Neural progenitor cell (in vitro differentiated cells): ENCODE results near the gene NEAT1.

Source experiments
- EZH2 ChIP-seq: fragments of 200-600 bp; sonication (generic); IDR thresholded peaks from 2 replicates; pipeline ENCODE4 v1.6.1; 2017; ENCODE audit warnings: antibody characterized with exemption, mild to moderate bottlenecking, moderate library complexity
- EZH2phosphoT487 ChIP-seq: fragments of 200-600 bp; sonication (generic); IDR thresholded peaks from 2 replicates; pipeline ENCODE4 v1.6.1; 2017; ENCODE audit warnings: antibody characterized with exemption
- TF ChIP-seq, protein P1 (sequence below): fragments of 200-600 bp; sonication (generic); IDR thresholded peaks from 2 replicates; pipeline ENCODE4 v1.5.1; 2017; ENCODE audit warnings: antibody characterized with exemption, mild to moderate bottlenecking

DNA sequence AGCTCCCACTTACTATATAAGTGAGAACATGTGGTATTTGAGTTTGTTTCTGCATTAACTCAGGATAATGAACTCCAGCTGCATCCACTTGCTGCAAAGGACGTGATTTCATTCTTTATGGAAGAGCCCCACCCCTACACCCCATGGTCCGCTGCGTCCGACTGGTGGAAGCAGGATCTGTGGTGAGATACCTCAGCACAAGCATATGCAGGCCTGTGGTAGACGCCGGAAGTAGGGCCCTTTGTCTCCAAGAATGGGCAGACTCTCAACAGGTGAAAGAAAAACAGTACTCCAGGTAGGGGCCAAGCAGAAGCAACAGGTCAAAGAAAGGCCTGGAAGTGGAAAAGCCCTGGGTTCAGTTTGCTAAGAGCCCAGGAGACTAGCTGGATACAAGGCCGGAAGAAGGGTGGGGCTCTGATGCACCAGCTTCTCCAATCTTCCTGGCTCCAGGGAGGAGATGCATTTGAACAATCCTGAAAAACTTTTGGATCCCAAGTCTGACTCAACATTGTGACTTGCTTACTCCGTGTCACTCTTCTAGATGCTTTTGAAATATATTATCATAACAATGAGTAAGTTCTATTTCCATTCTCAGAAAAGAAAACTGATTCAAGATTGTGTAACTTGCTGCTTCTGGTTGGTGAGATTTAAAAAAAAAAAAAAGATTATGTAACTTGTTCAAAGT is 30.4 kb downstream of the NEAT1 start:
- TF ChIP-seq, protein P1, sequence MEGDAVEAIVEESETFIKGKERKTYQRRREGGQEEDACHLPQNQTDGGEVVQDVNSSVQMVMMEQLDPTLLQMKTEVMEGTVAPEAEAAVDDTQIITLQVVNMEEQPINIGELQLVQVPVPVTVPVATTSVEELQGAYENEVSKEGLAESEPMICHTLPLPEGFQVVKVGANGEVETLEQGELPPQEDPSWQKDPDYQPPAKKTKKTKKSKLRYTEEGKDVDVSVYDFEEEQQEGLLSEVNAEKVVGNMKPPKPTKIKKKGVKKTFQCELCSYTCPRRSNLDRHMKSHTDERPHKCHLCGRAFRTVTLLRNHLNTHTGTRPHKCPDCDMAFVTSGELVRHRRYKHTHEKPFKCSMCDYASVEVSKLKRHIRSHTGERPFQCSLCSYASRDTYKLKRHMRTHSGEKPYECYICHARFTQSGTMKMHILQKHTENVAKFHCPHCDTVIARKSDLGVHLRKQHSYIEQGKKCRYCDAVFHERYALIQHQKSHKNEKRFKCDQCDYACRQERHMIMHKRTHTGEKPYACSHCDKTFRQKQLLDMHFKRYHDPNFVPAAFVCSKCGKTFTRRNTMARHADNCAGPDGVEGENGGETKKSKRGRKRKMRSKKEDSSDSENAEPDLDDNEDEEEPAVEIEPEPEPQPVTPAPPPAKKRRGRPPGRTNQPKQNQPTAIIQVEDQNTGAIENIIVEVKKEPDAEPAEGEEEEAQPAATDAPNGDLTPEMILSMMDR: no peak
- TF ChIP-seq EZH2 (no peak), EZH2phosphoT487 (no peak)
